ENCODE results near the gene NUDT17.

- no peak for TF ChIP-seq CTCF (IDR thresholded peaks at IDR 0.05; ENCODE audit: low read depth, low read length)
- no peak for TF ChIP-seq MAX (IDR thresholded peaks at IDR 0.05; ENCODE audit: low read depth, low read length)
- no peak for TF ChIP-seq POLR2A (IDR thresholded peaks at IDR 0.05; ENCODE audit: extremely low read depth, insufficient read length)
- no peak for TF ChIP-seq MYC (IDR thresholded peaks at IDR 0.05; ENCODE audit: low read depth, low read length)
Measured at GRCh38 chr1:145858238-145858900, 12.9 kb downstream of the NUDT17 start.
